ENCODE data around the gene SLC22A3.

Gene SLC22A3

DNA sequence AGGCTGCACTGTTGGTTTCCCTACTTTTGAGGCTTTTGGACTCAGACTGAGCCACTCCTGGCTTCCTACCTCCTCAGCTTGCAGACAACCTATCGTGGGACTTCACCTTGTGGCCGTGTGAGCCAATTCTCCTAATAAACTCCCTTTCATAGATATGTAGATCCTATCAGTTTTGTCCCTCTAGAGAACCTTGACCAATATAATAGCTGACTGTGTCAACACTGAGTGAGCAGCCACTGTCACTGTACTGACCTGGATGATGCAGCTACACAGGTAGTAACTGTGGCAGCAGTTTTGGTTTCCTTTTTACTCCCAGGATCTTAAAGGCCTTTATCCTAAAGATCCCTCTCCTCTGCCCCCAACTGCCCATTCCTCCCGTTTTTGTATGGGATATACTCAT is 70.2 kb downstream of the SLC22A3 start:
- DNase-seq, result no peak

DNA sequence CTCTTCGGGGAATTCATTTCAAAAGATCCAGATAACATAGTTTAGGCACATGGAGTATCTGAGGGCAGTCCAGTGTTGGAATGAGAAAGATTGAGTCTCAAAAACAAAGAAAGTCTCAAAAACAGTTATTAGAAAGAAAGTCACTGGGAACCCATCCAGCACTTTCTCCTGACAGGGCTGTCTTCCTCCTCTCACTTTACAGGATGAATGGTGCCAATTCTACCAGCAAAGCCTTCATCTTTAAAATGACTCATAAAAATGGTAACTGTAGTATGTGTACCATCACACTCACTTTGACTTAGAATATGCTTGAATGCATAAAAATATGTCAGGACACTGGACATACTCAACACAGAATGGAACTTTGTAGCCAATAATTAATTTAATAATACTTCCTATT is 71.3 kb downstream of the SLC22A3 start:
- no peak for DNase-seq

DNA sequence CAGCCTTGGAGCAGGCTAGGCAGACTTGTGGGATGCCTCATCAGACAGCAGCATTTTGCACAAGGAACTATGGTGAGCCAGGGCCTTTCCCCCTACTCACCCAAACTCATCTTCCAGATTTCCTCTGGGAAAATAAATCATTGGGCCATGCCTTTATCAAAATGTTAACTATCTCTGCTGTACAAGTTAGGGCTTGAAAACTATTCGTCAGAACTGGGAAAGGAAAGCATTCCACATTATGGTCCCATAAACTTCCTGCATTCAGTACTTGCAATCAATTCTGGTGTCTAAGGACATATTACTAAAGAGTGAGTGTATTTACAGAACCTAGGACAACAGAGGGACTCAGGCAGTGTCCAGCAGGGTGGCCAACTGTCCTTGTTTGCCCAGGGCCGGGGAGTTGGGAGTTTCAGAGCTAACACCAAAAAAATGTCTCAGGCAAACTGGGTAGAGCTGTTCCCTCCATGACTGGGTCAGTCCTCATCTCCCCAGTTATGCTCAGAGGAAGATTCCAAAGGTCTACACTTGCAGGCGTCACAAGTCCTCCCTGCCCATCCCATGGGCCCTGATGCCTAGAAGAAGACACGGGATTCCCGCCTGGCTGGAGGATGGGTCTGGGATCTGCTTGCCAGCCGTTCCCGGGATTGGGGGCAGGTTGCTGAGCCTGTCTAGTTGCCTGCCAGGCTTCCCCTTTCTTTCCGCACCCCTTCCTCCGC is 72.2 kb downstream of the SLC22A3 start:
- DNase-seq, result no peak

DNA sequence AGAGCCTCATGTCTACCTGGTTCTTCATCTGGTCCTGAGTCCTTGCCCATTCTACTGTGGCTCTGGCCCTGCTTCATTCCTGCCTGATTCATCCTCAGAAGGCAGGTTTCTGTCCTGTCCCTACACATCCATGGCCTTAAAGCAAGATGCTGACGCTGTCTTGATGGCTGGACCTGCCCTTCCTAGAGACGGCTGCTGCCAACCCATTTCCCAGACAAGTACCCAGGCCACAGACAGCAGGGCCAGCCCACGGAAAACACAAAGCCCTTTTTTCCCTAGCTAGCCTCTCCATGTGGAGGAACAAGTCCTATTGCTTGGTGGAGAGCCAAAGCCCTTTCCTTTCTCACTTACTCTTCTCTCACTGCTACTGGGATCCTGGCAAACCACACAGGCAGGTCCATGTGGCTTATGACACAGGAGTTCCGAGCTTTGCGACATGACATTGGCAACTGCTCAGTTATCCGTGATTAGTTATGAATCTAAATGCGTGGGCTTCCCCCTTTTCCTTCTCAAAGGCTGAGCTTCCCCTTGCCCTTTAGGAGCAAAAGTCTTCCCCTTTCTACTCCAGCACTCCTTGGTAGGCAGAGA is 72.9 kb downstream of the SLC22A3 start:
- no peak for DNase-seq

DNA sequence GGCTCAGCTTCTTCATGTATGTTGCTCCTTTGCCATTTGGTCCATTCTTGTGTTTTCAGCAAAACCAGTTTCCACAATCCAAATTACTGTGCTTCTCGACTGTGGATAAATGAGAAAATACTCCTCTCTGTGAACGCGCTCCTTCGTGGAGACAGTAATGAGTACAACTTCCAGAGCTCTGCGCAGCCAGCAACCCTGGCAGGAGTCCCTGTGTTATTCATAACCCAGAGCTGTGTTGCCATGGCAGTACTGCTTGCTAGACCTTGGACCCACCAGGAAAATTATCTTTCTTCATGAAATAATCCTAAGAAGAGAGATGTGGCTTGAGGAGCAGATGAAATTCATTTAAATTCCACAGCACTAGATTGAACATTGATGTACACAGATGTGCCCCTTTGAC is 73.7 kb downstream of the SLC22A3 start:
- DNase-seq, result no peak

DNA sequence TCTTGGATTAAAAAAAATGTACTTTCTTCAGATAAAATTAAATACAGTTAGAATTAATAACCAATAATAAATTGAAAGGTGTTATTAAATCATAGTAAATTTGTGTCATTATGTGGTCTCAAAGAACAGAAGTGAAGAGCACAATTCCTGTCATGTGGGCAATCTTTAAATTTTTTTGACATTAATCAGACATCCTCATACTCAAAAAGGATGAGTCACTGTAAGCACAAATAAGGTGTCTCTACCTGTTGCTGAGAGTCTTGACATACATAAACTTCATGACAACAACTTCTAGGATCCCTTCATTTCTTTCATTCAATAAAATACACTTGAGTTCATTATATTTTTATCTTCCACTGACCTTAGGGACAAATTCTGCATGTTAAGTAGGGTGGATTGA is 76.1 kb downstream of the SLC22A3 start:
- DNase-seq, result no peak

DNA sequence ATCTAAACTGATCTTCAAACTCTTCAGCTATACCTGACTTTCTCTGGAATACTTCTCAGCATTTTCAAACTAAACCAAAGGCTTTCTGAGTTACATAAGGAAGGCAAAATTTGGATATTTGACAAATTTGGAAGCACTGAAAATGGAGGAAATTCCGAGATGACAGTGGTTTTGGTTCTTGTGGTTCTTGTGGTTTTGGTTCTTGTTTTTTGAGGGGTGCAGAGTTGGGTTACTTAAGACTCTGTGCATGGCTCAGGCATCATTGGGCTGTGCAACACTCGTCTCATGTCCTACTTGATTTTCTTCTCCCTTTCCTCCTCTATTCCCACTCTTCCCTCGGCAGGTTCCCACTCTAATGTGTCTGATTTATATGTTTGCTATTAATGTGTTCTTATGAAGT is 78.0 kb downstream of the SLC22A3 start:
- DNase-seq, result no peak

DNA sequence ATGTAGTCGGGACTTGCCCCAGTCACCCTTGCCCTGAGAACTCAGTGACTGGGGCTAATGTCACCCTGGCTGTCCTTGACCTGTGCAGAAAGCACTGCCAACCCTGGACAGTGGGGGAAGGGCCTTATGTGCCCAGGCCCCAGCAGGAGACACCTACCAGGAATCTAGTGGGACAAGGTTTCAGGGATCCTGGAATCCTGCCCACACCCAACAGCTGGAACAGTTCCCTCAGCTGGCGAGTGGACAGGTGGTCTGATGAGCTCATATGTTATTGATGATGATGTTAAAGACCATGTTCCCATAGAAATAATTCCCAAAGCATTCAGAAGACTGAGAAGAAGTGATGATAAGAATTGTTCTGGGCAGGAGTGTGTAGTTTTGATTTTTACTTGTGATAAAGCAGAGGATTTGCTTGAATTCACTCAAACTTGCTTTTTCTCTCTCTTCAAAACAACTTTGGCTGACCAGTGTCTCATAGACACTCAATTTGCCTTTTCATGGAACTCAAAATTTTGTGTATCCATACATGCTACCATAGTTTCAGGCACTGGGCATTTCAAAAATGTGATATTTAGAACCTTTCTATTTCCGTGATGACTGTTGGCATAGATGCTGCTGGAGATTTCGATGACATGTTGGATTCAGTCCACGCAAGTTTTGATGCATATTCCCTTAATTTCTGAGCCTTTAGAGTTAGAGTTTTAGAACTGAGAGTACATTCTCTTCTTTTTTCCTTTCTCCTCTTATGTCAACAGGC is 79.3 kb downstream of the SLC22A3 start:
- no peak for DNase-seq

DNA sequence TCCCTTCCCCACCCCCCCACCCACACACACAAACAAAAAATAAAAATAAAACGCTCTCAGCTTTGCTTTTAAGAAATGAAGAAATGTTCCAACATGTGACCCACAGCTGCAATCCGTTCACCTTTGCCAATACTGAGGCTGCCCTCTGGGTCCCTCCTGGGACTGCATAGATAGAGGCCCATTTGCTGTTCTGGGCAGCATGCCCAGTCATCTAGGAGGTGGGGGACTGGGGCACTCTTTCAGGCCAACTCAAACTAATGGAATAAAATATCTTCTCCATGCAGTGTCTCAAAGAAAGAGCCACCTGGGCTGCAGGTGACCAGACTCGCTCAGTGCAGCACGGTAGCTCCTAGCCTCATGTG is 79.9 kb downstream of the SLC22A3 start:
- no peak for DNase-seq

DNA sequence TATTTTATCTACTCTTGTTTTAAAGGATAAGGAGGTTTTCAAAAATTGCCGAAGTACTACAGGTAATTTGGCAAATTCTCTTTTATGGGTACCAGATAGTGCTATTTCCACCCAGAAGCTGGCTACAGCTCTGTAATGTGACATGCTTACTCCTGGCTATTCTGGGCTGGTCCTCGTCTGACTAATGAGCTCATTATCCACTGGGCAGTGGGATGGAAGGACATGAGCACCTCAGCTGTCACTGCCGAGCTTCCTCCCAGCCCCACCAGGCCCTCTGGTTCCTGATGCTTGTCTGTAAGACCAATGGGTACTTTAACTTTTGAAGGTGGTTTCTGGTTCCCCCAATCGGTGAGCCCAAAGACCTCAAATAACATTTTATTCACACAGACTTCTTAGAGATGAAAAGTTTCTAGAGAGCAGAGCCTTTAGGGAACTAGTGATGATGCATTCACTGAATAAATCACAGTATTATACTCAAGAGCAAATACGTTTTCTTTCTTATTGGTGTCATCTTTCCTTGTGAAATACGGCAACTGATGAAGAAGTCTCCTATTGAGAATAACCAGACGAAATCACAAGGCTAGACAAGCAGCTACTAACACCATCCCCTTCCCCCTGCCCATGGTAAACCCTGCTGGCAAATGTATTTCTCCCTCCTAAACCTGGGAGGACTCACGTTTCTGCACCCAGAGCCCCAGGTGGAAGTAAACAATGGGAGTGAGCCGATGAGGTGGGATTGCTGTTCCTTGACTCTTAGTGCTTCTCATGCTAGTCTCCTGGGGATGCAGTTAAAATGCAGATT is 80.8 kb downstream of the SLC22A3 start:
- no peak for DNase-seq

DNA sequence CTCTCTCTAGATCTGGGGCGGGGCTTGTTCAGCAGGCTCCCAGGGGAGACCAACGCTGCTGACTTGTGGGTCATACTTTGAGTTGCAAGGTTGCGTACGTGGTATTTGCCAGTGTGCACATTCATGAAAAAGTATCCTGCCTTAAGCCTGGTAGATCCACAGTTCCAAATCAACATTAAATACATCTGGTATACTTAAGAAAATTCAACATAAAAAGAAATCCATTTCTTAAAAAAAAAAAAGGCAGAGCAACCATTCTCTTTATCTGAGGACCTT is 81.4 kb downstream of the SLC22A3 start:
- DNase-seq, result no peak

DNA sequence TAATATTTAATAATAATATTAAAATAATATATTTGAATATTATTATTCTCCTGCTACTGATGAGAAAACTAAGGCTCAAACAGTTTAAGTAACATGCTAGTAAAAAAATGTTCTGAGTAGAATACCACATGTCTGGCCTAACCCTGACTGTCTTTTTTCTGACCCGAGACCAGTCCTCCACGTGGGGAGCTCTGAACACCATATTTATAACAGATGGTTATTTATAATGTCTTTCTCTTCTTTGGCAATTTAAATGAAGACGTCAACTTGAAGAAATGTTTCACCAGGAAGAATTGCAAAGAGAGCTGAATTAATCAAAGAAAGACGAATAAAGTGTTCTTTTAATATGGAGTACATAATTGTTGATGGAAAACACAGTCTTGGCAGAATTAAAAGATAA is 82.0 kb downstream of the SLC22A3 start:
- DNase-seq, result no peak

DNA sequence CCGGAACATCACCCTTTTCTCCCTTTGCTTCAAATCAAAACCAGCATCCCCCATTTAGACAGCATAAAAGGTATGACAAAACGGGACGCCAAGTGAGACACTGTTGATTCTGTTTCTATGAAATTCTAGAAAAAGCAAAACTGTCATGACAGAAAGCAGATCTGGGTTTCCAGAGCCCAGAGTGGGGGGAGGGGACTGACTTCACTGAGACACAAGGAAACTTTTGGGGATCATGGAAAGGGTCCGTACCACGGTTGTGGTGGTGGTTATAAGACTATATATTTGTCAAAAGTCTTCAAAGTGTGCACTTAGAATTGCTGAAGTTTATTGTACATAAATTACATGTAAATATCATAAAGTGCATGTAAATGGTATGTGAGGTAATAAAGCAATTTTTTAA is 82.6 kb downstream of the SLC22A3 start:
- no peak for DNase-seq

DNA sequence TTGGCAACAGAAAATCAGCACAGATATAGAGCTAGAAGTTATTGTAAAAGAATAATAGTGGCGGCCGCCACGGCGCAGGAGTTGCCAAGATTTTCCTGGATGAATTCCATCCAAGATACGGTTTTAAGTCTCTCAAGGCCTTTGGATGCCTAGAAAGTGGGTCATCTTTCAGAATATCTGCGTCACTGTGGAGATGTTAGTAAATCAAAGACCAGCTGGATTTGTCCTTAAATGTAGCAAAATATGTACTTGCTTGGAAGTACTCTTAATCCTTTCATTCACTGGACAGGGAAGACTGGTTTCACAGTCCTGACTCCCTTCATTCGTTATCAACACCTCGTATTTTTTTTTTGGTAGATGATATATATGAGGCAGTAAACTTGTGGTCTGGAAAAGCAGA is 83.0 kb downstream of the SLC22A3 start:
- DNase-seq, result no peak

DNA sequence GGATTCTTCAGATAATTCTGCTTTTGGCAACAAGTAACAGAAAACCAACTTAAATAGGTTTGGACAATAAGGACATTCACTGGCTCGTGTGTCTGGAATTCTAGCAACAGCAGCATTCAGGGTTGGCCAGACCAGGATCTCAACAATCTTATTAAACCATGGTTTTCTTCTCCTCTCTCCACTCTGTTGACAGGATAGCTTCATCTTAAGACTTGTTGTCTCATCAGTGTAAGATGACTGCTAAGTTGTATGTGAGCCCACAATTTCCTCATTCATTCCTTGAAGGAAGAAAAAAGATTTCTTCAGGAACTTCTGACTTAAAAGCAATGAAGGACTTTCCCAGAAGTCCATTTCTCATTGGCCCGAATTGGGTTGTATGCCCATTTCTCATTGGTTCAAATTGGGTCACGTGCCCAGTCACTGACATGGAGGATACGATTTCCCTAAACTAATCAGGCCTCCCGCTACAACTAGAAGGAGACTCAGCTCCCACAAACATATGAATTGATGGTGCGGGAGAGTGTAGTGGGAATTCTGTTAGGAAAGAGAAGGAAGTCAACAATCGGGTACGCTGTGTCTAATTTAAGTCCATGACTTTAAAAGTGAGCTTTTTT is 83.7 kb downstream of the SLC22A3 start:
- no peak for DNase-seq

DNA sequence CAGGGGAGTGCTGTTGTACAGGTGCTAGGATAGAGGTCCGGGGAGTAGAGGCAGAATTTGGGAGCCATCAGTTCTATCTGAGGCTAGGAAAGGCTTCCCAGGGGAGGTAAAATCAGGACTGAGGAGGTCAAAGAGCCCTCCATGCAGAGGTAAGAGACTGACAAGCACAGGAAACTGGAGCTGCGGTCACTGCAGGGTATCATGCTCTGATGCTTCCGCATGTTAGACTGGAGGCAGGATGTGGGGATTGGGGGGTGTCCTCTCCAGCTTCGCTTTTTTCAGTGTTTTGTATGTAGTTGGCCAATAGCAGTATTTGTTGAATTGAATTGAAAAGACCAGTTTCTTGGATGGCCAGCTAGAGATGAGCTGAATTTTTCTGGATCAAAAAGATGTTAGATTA is 87.8 kb downstream of the SLC22A3 start:
- DNase-seq, result no peak

DNA sequence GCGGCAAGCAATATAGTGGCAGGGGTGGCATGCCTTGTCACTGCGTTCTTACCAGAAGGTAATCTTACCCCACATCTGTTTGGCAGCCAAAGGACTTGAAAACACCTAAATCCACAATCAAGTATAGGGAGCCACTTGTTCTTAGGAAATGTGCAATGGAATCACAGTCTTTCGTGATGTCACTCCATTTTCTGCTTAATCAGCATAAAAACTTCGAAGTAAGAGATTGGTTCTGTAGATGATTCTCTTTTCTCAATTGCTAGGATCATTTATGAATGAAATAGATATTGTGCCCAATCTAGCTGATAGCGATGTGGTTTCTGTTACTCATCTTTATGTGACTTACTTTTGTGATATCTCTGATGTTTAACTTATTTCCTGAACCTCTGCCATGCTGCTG is 89.0 kb downstream of the SLC22A3 start:
- no peak for DNase-seq

DNA sequence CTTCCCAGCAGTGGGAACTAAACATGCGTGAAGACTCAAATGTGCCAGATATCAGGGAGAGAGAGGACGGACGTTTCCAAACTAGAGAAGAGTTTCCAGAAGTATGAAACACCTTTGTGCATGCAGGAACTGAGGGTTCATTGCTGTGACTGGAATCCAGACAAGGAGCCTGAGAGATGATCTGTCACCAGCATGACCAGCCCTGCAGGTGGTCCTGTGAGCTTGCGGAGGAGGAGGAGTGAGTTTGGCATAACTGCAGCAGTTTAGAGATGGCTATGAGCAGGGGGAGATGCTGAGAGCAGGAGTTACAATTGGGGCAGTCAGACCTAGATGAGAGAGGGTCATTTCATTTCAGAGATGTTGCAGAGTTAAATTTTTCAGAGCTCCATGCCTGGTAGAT is 89.6 kb downstream of the SLC22A3 start:
- no peak for DNase-seq

DNA sequence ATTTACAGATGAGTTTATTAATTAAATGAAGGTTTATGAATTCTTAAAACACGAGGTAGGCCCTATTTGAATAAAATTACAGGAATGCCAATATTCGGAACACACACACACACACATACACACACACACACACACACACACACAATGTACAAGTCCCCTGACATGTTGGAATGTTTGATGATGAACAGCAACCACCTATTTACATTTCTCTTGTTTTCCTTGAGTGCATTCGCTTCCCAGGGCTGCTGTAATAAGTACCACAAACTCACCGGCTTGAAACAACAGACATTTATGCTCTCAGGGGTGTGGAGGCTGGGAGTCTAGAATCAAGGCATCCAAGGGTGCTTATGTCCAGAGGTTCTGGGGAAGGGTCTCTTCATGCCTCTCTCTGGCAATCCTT is 90.3 kb downstream of the SLC22A3 start:
- no peak for DNase-seq

DNA sequence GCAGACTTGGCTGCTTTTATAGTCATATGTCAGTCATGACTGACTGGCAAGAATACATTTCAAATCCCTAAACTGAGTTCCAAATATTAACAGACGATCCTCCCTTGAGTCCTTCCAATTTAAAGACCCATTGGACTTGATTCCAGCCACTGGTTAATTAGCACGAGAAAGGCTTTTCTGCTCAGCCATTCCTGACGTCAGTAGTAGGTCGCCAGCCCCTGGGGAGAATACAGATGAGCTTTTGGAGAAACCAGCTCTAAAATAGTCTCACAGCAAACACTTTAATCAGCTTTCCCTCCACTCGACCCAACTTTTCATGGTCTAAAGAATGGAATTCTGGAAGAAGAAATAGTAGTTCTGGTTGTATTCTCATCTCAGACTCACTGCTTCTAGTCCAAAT is 91.6 kb downstream of the SLC22A3 start:
- DNase-seq, result no peak

DNA sequence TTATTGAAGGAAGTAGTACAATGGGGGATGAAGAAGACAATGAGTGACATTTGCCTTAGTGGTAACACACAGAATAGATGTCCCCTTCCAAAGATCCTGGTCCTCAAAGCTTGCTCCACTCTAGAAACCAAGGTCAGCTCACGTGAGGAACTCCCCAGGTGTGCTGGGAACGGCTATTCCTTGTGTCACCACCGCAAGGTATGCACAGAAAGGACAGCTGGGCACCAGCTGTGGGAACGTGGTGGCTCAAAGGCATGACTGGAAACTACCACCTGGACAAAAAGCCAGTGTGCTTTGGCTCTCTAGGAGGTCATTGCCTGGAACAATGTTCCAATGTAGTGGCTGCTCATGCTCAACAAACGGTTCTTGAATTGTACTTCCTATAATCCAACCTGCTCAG is 94.0 kb downstream of the SLC22A3 start:
- DNase-seq, result no peak

DNA sequence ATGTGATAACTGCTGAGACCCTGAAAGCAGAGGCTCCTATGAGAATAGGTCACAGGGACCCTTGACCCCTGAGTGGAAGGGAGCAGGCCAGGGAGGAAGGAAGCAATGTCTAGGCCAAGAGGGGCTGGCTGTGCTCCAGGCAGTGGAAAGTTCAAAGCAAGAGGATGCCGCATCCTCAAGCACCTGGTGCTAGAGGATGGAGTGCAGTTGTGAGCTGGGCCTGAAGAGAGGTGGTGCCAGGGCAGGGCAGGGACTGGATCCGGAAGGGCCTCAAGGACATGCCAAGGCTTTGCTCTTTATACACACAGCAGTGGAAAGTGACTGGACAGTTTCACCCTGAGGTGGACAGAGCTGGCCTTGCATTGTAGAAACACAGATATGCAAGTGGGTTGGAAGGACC is 97.0 kb downstream of the SLC22A3 start:
- DNase-seq, result no peak

DNA sequence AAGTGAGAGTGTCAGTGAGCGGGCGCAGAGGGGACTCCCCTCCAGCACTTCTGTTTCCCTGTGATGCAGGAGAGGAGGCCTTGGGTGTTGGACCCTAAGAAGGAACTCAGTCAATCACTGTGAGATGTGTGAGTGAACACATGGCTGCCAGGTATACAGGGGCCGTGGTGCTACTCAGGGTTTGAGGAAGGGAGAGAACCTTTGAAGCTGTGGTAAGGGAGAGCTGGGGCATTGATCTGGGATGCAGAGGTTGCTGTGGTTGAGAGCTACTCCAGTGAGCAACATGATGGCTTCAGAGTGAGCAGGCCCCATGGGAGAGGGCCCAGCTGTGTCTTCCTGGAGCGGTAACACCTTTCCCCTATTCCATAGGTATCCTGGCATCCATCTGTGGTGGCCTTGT is 99.2 kb downstream of the SLC22A3 start:
- DNase-seq, result no peak
